Measurements from ENCODE around the gene CYP4F22.

DNA sequence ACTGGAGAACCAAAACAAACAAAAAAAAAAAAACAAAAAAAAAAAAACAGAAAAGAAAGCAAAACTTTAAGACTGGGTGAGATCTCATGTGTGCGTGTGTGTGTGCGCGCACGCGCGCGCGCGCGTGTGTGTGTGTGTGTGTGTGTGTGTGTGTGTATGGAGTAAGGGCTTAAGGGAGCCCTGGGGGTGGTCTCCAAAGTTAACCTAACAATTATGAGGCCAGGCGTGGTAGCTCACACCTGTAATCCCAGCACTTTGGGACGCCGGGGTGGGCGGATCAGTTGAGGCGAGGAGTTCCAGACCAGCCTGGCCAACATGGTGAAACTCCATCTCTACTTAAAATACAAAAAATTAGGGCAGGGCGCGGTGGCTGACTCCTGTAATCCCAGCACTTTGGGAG lies 46.7 kb downstream of the CYP4F22 start:
- no peak for TF ChIP-seq ATF3 (IDR thresholded peaks at IDR 0.05)
- TF ChIP-seq EZH2 (IDR thresholded peaks at IDR 0.05), result no peak
- TF ChIP-seq, protein P1, sequence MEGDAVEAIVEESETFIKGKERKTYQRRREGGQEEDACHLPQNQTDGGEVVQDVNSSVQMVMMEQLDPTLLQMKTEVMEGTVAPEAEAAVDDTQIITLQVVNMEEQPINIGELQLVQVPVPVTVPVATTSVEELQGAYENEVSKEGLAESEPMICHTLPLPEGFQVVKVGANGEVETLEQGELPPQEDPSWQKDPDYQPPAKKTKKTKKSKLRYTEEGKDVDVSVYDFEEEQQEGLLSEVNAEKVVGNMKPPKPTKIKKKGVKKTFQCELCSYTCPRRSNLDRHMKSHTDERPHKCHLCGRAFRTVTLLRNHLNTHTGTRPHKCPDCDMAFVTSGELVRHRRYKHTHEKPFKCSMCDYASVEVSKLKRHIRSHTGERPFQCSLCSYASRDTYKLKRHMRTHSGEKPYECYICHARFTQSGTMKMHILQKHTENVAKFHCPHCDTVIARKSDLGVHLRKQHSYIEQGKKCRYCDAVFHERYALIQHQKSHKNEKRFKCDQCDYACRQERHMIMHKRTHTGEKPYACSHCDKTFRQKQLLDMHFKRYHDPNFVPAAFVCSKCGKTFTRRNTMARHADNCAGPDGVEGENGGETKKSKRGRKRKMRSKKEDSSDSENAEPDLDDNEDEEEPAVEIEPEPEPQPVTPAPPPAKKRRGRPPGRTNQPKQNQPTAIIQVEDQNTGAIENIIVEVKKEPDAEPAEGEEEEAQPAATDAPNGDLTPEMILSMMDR (IDR thresholded peaks at IDR 0.05 in 2 of 3, conservative IDR thresholded peaks at IDR 0.05 in 1 of 3; ENCODE audit: borderline replicate concordance in 1 of 3, insufficient read depth in 1 of 3, low read depth in 2 of 3, low read length in 2 of 3), result no peak
- TF ChIP-seq, protein P2, sequence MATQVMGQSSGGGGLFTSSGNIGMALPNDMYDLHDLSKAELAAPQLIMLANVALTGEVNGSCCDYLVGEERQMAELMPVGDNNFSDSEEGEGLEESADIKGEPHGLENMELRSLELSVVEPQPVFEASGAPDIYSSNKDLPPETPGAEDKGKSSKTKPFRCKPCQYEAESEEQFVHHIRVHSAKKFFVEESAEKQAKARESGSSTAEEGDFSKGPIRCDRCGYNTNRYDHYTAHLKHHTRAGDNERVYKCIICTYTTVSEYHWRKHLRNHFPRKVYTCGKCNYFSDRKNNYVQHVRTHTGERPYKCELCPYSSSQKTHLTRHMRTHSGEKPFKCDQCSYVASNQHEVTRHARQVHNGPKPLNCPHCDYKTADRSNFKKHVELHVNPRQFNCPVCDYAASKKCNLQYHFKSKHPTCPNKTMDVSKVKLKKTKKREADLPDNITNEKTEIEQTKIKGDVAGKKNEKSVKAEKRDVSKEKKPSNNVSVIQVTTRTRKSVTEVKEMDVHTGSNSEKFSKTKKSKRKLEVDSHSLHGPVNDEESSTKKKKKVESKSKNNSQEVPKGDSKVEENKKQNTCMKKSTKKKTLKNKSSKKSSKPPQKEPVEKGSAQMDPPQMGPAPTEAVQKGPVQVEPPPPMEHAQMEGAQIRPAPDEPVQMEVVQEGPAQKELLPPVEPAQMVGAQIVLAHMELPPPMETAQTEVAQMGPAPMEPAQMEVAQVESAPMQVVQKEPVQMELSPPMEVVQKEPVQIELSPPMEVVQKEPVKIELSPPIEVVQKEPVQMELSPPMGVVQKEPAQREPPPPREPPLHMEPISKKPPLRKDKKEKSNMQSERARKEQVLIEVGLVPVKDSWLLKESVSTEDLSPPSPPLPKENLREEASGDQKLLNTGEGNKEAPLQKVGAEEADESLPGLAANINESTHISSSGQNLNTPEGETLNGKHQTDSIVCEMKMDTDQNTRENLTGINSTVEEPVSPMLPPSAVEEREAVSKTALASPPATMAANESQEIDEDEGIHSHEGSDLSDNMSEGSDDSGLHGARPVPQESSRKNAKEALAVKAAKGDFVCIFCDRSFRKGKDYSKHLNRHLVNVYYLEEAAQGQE (IDR thresholded peaks at IDR 0.05; ENCODE audit: low read depth), result no peak
- TF ChIP-seq POLR2AphosphoS5 (IDR thresholded peaks at IDR 0.05; ENCODE audit: low read depth, low read length), result no peak
- TF ChIP-seq MAX (IDR thresholded peaks at IDR 0.05), result no peak
- TF ChIP-seq POLR2A (IDR thresholded peaks at IDR 0.05; ENCODE audit: borderline replicate concordance, extremely low read depth, insufficient read depth, insufficient read length), result no peak

Measured in HCT116 (cell line).